ENCODE measurements around the gene PPDPF.

- TF ChIP-seq, protein P1, sequence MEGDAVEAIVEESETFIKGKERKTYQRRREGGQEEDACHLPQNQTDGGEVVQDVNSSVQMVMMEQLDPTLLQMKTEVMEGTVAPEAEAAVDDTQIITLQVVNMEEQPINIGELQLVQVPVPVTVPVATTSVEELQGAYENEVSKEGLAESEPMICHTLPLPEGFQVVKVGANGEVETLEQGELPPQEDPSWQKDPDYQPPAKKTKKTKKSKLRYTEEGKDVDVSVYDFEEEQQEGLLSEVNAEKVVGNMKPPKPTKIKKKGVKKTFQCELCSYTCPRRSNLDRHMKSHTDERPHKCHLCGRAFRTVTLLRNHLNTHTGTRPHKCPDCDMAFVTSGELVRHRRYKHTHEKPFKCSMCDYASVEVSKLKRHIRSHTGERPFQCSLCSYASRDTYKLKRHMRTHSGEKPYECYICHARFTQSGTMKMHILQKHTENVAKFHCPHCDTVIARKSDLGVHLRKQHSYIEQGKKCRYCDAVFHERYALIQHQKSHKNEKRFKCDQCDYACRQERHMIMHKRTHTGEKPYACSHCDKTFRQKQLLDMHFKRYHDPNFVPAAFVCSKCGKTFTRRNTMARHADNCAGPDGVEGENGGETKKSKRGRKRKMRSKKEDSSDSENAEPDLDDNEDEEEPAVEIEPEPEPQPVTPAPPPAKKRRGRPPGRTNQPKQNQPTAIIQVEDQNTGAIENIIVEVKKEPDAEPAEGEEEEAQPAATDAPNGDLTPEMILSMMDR (IDR thresholded peaks at IDR 0.05; ENCODE audit: low read depth, low read length, poor library complexity, severe bottlenecking) = no peak
- TF ChIP-seq EZH2phosphoT487 (IDR thresholded peaks at IDR 0.05; ENCODE audit: borderline replicate concordance, low read length) = no peak
Observed at GRCh38 chr20:63556873-63557478, 36.4 kb downstream of the PPDPF start.

Data from DOHH2 (cell line).